SU-DHL-6 (cell line): ENCODE data around the gene RNF32.

Experiments used
- H2AFZ ChIP-seq: fragments of 200-600 bp; sonication (generic); 2 replicates; pipeline ENCODE4 v1.6.1; 2014; ENCODE audit warnings: low read depth, mild to moderate bottlenecking, moderate library complexity, mixed read lengths, antibody characterized with exemption, low read length; ENCODE audit not compliant: severe bottlenecking
- H3F3A ChIP-seq: fragments of 200-600 bp; shearing (Covaris generic); 2 replicates; pipeline ENCODE4 v1.6.0; 2016; ENCODE audit warnings: antibody characterized with exemption, mild to moderate bottlenecking; ENCODE audit not compliant: insufficient read depth
- H3K27ac ChIP-seq: fragments of 200-600 bp; sonication (generic); 2 replicates; pipeline ENCODE4 v1.5.1; 2016; ENCODE audit warnings: low read depth, mild to moderate bottlenecking, low read length, moderate library complexity, mixed read lengths
- H3K27me3 ChIP-seq: fragments of 200-600 bp; sonication (generic), shearing (Covaris generic); 2 replicates; pipeline ENCODE4 v1.6.0; 2014; ENCODE audit warnings: mild to moderate bottlenecking, low read length
- H3K36me3 ChIP-seq: fragments of 200-600 bp; sonication (generic); 2 replicates; pipeline ENCODE4 v1.6.1; 2014; ENCODE audit warnings: mild to moderate bottlenecking, low read length, mixed read lengths
- H3K4me2 ChIP-seq: fragments of 300-600, 200-600 bp; shearing (Covaris generic), sonication (generic); 2 replicates; pipeline ENCODE4 v1.6.0; 2014; ENCODE audit warnings: low read length, low read depth, mild to moderate bottlenecking; ENCODE audit not compliant: poor library complexity, severe bottlenecking
- H3K4me3 ChIP-seq: fragments of 200-600 bp; sonication (generic); 2 replicates; pipeline ENCODE4 v1.5.1; 2014; ENCODE audit warnings: antibody characterized with exemption, low read length, mild to moderate bottlenecking, mixed read lengths; ENCODE audit not compliant: insufficient read depth, poor library complexity, severe bottlenecking
- H3K79me2 ChIP-seq: fragments of 200-600 bp; sonication (generic); 2 replicates; pipeline ENCODE4 v1.6.1; 2014; ENCODE audit warnings: mild to moderate bottlenecking, low read length, moderate library complexity; ENCODE audit not compliant: insufficient read depth
- H3K9ac ChIP-seq: fragments of 200-600 bp; sonication (generic); 2 replicates; pipeline ENCODE4 v1.7.0; 2014; ENCODE audit warnings: mild to moderate bottlenecking, low read length
- H3K9me2 ChIP-seq: fragments of 200-600 bp; sonication (generic); replicated peaks from 2 replicates; pipeline ENCODE4 v1.6.1; 2014; ENCODE audit warnings: low read length; ENCODE audit not compliant: insufficient read depth
- H3K9me3 ChIP-seq: fragments of 200-600 bp; sonication (generic); 2 replicates; pipeline ENCODE4 v1.6.1; 2014; ENCODE audit warnings: low read length, mixed read lengths; ENCODE audit not compliant: insufficient read depth
- H4K20me1 ChIP-seq: fragments of 200-600 bp; sonication (generic); 2 replicates; pipeline ENCODE4 v1.6.1; 2014; ENCODE audit warnings: low read depth, mild to moderate bottlenecking, antibody characterized with exemption, low read length, moderate library complexity, mixed read lengths
- CTCF ChIP-seq: fragments of 200-600 bp; sonication (generic); IDR thresholded peaks from one replicate; pipeline ENCODE4 v1.5.1; 2017; ENCODE audit warnings: antibody characterized with exemption, mild to moderate bottlenecking, low read length, moderate library complexity; ENCODE audit not compliant: insufficient read depth, poor library complexity, severe bottlenecking
- EZH2phosphoT487 ChIP-seq: fragments of 200-600 bp; sonication (generic), shearing (Covaris generic); conservative IDR thresholded peaks from 2 replicates; pipeline ENCODE4 v1.6.1; 2018; ENCODE audit warnings: mild to moderate bottlenecking, antibody characterized with exemption, low read length, moderate library complexity, mixed read lengths

The RNF32 gene

GRCh38 chr7:156600496-156600895, 40.1 kb upstream of the RNF32 start:
- Histone ChIP-seq H3K36me3 (no peaks in the 10 kb centered on the region), H3K27ac (no peak overlapping the region), H3F3A (no peaks in the 10 kb centered on the region), H3K4me2 (no peak overlapping the region), H3K9me2 (no peaks in the 10 kb centered on the region), H4K20me1 (no peaks in the 10 kb centered on the region), H3K27me3 (no peaks in the 10 kb centered on the region), H3K9me3 (no peaks in the 10 kb centered on the region), H2AFZ (no peak overlapping the region), H3K4me3 (no peak overlapping the region), H3K79me2 (no peaks in the 10 kb centered on the region), H3K9ac (no peak overlapping the region)
- TF ChIP-seq CTCF (no peak), EZH2phosphoT487 (no peak)

- H3K9ac ChIP-seq, result no peak overlapping the region
- no peaks in the 10 kb centered on the region for H3K79me2 ChIP-seq
- H3K27me3 ChIP-seq, result no peaks in the 10 kb centered on the region
- H3K4me3 ChIP-seq, result no peak overlapping the region
- no peak overlapping the region for H2AFZ ChIP-seq
- no peaks in the 10 kb centered on the region for H3K36me3 ChIP-seq
- H3K9me3 ChIP-seq, result no peaks in the 10 kb centered on the region
- H4K20me1 ChIP-seq, result no peaks in the 10 kb centered on the region
- H3F3A ChIP-seq, result no peaks in the 10 kb centered on the region
- no peak for TF ChIP-seq EZH2phosphoT487
- TF ChIP-seq CTCF, result no peak
- no peak overlapping the region for H3K4me2 ChIP-seq
- H3K27ac ChIP-seq, result no peak overlapping the region
- no peaks in the 10 kb centered on the region for H3K9me2 ChIP-seq
Observed at GRCh38 chr7:156602283-156602682, 38.3 kb upstream of the RNF32 start.

- Histone ChIP-seq H3K36me3 (no peaks in the 10 kb centered on the region), H3K9me3 (no peaks in the 10 kb centered on the region), H3K4me2 (no peak overlapping the region), H3K27me3 (no peaks in the 10 kb centered on the region), H3K9me2 (no peaks in the 10 kb centered on the region), H2AFZ (no peak overlapping the region), H3F3A (no peaks in the 10 kb centered on the region), H4K20me1 (no peaks in the 10 kb centered on the region), H3K4me3 (no peak overlapping the region), H3K27ac (no peak overlapping the region), H3K9ac (no peak overlapping the region), H3K79me2 (no peaks in the 10 kb centered on the region)
- TF ChIP-seq EZH2phosphoT487, result no peak
- TF ChIP-seq CTCF, result no peak
Observed at GRCh38 chr7:156603011-156603410, 37.6 kb upstream of the RNF32 start.
